ENCODE measurements around the gene ARHGEF17. TPM values are rescaled to one million over a fixed set of nuclear protein-coding genes. Genes with fewer than 3 reads are reported as not detected.

Gene ARHGEF17
- total and polyA plus RNA-seq, 2 donors: 30.7 to 69.8 TPM

DNA sequence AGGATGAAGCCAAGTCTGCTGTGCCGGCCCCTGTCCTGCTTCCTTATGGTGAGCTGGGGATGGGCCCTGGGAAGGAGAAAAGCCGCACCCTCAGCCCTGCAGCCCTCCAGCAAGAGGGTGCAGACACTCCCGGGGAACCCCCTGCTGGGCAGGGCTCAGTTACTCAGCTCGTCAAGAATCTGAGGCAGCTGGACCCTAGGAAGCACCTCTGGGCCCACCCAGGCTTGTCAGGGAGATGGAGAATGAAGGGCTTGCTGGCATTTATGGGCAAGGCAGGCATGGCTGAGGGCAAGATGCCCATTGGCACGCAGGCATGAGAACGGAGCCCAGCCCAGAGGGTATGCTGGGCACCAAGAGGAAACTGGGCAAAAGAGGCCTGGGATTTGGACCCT lies 81.1 kb downstream of the ARHGEF17 start:
- 87% methylated on average over 6 of the region's 6 CpGs for WGBS

GRCh38 chr11:73389916-73390315 lies 81.8 kb downstream of the ARHGEF17 start:
- H3K36me3 ChIP-seq (ENCODE audit: insufficient read depth): no peaks in the 10 kb centered on the region
- no peak overlapping the region for H3K4me3 ChIP-seq (ENCODE audit: low read depth, low read length)
- no peak overlapping the region for H3K27ac ChIP-seq (ENCODE audit: low read depth)
- 94% methylated on average over 7 of the region's 7 CpGs for WGBS
- DNase-seq (ENCODE audit: extremely low spot score): no peak
- no peaks in the 10 kb centered on the region for H3K4me1 ChIP-seq (ENCODE audit: insufficient read depth)

More for the DNA sequence above, 81.1 kb downstream of the ARHGEF17 start:
- DNase-seq (ENCODE audit: extremely low spot score): no peak
- no peaks in the 10 kb centered on the region for H3K4me1 ChIP-seq (ENCODE audit: insufficient read depth)
- H3K27ac ChIP-seq (ENCODE audit: low read depth): no peak overlapping the region
- H3K4me3 ChIP-seq (ENCODE audit: low read depth, low read length): no peak overlapping the region
- no peaks in the 10 kb centered on the region for H3K36me3 ChIP-seq (ENCODE audit: insufficient read depth)

DNA sequence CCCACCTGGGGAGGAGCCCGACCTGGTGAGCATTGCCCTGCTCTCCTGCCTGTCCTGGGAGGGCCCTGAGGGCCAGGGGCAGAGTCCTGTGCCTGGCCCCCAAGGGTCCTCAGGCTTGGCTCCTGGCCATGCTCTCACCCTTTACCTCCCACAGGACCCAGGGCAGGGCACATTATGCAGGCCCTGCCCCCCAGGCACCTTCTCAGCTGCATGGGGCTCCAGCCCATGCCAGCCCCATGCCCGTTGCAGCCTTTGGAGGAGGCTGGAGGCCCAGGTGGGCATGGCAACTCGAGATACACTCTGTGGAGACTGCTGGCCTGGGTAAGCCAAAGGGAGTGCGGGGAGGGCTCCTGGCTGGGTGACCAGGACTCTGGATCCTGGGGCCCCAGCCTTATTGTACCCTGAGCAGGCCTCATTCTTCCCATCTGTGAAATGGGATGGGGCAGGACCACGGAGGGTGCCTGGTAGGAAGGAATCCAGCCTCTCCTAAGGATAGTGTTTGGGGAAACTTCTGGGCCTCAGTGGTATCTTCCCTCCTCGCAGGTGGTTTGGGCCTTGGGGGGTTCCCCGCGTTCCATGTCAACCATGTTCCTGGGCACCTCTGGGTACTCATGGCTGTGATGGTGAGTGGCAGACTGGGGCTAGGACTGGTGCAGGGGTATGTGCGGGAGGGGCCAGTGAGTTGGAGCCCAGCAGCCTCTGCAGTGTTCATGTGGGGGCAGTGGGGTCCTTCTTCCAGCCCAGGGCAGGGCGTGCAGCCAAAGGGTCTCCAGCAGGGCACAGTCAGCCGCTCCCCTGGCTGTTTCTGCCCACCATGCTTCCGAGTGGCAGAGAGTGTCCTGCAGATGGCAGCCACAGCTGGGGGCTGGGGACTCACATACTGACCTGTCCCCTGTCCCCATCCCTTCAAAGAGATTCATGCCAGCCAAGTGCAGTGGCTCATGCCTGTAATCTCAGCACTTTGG lies 82.8 kb downstream of the ARHGEF17 start:
- Histone ChIP-seq H3K4me1 (ENCODE audit: insufficient read depth) (no peaks in the 10 kb centered on the region), H3K4me3 (ENCODE audit: low read depth, low read length) (no peak overlapping the region), H3K36me3 (ENCODE audit: insufficient read depth) (no peaks in the 10 kb centered on the region), H3K27ac (ENCODE audit: low read depth) (no peak overlapping the region)
- WGBS: 93% methylated on average over 12 of the region's 12 CpGs
- DNase-seq (ENCODE audit: extremely low spot score): no peak

GRCh38 chr11:73391665-73392064 lies 83.6 kb downstream of the ARHGEF17 start:
- no peak for DNase-seq (ENCODE audit: extremely low spot score)
- no peaks in the 10 kb centered on the region for H3K36me3 ChIP-seq (ENCODE audit: insufficient read depth)
- no peaks in the 10 kb centered on the region for H3K4me1 ChIP-seq (ENCODE audit: insufficient read depth)
- H3K4me3 ChIP-seq (ENCODE audit: low read depth, low read length): no peak overlapping the region
- H3K27ac ChIP-seq (ENCODE audit: low read depth): no peak overlapping the region
- WGBS: 96% methylated on average over 10 of the region's 10 CpGs

DNA sequence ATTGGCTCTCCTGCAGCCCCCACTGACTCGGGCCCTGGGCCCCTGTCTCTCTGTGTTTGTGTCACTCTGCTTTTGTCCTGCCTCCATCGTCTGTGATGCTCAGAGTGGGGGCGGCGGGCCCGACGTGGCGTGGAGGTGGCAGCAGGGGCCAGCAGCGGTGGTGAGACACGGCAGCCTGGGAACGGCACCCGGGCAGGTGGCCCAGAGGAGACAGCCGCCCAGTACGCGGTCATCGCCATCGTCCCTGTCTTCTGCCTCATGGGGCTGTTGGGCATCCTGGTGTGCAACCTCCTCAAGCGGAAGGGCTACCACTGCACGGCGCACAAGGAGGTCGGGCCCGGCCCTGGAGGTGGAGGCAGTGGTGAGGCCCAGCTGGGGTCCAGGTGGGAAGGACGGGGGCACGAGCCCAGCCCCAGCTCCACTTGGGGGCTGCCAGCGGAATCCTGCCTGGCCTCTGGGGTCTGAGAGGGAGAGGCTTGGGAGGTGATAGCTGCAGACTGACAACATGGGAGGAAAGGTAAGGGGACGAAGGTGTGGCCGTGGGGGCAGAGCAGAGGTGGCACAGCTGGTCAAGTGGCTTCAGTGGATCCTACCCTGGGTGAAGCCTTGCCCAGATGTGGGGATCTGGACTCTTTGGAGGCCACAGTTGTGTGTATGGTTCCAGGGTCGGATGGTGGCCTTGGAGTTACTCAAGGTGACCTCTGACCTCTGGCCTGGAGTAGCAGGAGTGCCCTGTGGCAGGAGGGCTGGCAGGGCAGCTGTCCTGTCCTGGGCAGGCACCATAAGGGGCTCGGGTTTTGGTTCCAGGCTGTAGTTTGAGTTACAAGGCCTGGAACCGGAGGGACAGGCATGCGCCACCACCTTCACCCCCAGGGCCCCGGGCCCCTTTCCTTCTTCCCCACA lies 84.3 kb downstream of the ARHGEF17 start:
- no peaks in the 10 kb centered on the region for H3K36me3 ChIP-seq (ENCODE audit: insufficient read depth)
- no peak overlapping the region for H3K4me3 ChIP-seq (ENCODE audit: low read depth, low read length)
- WGBS: 95% methylated on average over 31 of the region's 31 CpGs
- no peak overlapping the region for H3K27ac ChIP-seq (ENCODE audit: low read depth)
- no peaks in the 10 kb centered on the region for H3K4me1 ChIP-seq (ENCODE audit: insufficient read depth)
- DNase-seq (ENCODE audit: extremely low spot score): no peak

- H3K4me1 ChIP-seq (ENCODE audit: insufficient read depth): no peaks in the 10 kb centered on the region
- 93% methylated on average over 7 of the region's 7 CpGs for WGBS
- no peak for DNase-seq (ENCODE audit: extremely low spot score)
Measured at GRCh38 chr11:73393011-73393380, 84.9 kb downstream of the ARHGEF17 start.

DNA sequence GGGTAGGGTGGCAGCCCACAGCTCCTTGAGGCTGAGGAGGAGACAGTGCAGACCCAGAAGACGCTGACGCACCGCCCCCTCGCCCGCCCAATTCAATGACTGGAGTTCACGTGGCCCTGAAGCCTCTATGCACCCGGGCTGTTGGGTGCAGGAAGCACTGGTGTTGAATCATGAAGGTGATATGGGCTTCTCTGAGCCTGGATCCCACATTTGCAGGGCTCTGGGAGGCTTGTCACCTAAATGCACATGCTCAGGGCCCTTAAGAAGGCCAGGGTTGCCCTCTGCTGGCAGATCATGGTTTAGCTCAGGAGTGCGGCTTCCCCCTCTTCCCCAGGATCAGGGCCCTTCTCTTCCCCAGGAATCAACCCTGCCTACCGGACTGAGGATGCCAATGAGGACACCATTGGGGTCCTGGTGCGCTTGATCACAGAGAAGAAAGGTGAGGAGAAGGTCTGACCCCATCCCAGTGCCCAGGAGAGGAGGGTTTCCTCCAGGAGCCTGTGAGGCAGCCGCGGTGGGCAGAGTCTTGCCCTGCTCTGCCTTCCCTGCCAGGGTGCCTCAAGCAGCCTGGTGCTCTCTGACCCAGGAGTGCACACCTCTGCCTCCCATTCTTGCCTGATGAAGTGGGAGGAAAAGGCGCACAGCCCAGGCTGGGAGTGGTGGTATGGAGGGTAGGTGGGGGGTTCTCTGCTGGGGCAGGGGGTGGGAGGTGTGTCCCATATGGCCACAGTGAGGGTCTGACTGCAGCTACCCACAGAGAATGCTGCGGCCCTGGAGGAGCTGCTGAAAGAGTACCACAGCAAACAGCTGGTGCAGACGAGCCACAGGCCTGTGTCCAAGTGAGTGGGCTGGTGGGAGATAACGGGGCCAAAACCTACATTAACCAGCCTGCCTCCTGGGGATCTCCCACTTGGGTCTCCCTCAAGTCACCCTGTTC lies 85.7 kb downstream of the ARHGEF17 start:
- H3K36me3 ChIP-seq (ENCODE audit: insufficient read depth): no peaks in the 10 kb centered on the region
- no peak overlapping the region for H3K4me3 ChIP-seq (ENCODE audit: low read depth, low read length)
- no peaks in the 10 kb centered on the region for H3K4me1 ChIP-seq (ENCODE audit: insufficient read depth)
- WGBS: 71% methylated on average over 16 of the region's 16 CpGs
- no peak for DNase-seq (ENCODE audit: extremely low spot score)
- no peak overlapping the region for H3K27ac ChIP-seq (ENCODE audit: low read depth)

More at GRCh38 chr11:73393011-73393380, 84.9 kb downstream of the ARHGEF17 start:
- no peak overlapping the region for H3K27ac ChIP-seq (ENCODE audit: low read depth)
- no peaks in the 10 kb centered on the region for H3K36me3 ChIP-seq (ENCODE audit: insufficient read depth)
- no peak overlapping the region for H3K4me3 ChIP-seq (ENCODE audit: low read depth, low read length)

- no peaks in the 10 kb centered on the region for H3K36me3 ChIP-seq (ENCODE audit: insufficient read depth)
- no peaks in the 10 kb centered on the region for H3K4me1 ChIP-seq (ENCODE audit: insufficient read depth)
- 92% methylated on average over 34 of the region's 34 CpGs for WGBS
- DNase-seq (ENCODE audit: extremely low spot score): no peak
- H3K4me3 ChIP-seq (ENCODE audit: low read depth, low read length): no peak overlapping the region
- no peak overlapping the region for H3K27ac ChIP-seq (ENCODE audit: low read depth)
Measured at GRCh38 chr11:73394416-73395296, 86.6 kb downstream of the ARHGEF17 start.

DNA sequence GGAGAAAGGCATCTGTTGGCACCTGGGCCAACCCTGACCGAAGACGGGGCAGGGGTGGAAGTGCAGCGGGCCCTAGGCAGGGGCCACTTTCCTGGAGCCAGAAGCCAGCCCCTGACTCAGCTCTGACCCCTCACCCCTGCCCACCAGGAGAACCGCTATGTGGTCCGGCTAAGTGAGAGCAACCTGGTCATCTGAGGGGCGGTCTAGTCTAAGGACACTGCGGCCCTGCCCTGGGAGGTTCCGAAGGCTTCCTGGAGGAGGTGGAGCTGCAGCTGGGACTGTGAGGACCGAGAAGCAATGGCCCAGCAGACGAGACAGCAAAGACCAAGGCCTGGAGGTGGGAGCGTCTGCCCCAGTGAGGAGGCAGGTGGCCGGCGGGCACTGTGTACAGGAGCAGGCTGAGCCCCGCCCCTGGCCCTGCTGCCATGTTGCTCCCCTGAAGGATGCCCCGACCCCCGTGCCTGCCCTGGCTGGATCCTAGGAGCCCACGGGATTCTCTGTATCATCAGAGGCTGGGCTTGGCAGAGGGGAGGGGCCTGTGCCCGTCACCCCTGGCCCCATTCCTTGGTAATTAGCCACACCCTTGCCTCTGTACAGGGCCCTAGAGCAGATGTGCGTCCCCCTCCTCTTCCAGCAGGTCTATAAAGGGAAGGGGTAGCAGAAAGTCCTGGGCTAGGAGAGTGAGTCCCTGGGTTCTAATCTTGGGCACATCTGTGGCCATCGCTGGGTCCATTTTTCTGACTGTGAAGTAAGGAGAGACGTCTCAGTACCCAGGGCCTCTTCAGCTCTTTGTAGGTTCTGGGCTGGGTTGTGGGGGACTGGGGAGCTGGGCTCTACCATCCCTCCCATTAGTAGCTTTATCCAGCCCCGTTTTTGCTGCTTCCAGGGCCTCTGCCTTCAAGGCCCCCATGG lies 87.5 kb downstream of the ARHGEF17 start:
- H3K27ac ChIP-seq (ENCODE audit: low read depth): no peak overlapping the region
- no peak overlapping the region for H3K4me3 ChIP-seq (ENCODE audit: low read depth, low read length)
- WGBS: 86% methylated on average over 22 of the region's 22 CpGs
- DNase-seq (ENCODE audit: extremely low spot score): no peak
- H3K36me3 ChIP-seq (ENCODE audit: insufficient read depth): no peaks in the 10 kb centered on the region
- no peaks in the 10 kb centered on the region for H3K4me1 ChIP-seq (ENCODE audit: insufficient read depth)

DNA sequence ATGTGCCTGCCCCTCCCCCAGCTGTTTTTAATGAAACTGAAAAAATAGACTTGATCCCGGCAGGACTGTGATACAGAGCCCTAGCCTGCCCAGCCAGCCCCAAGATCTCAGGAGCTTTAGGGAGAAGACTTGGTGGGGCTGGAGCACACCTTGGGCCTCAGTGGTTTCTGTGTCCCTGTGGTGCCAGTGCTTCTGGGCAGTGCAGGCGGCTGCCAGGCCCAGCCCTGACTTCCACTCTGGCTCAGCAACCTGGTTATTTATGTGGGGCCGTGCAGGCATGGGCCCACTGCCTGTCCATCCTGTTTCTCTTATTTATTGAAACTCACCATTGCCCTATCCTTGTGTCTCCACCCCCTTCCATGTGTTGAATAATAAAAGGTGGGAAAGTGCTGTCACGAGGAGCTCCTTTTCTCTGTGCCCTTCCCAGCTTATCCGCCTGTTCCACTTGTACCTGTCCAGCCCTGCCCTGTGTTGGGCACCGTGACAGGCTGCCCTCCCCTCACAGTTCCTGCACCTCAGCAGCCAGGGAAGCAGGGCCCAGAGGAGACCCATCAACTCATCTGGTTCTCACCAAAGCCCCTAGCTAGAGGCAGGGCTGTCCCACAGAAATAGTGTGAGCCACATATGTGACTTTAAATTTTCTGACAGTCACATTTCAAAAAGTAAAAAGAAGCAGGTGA lies 88.3 kb downstream of the ARHGEF17 start:
- Histone ChIP-seq H3K4me1 (ENCODE audit: insufficient read depth) (no peaks in the 10 kb centered on the region), H3K27ac (ENCODE audit: low read depth) (no peak overlapping the region), H3K4me3 (ENCODE audit: low read depth, low read length) (no peak overlapping the region), H3K36me3 (ENCODE audit: insufficient read depth) (no peaks in the 10 kb centered on the region)
- no peak for DNase-seq (ENCODE audit: extremely low spot score)
- 77% methylated on average over 6 of the region's 6 CpGs for WGBS

GRCh38 chr11:73396985-73397384 lies 88.9 kb downstream of the ARHGEF17 start:
- DNase-seq (ENCODE audit: extremely low spot score): no peak

More at GRCh38 chr11:73396985-73397384, 88.9 kb downstream of the ARHGEF17 start:
- Histone ChIP-seq H3K4me1 (ENCODE audit: insufficient read depth) (no peaks in the 10 kb centered on the region), H3K27ac (ENCODE audit: low read depth) (no peak overlapping the region), H3K36me3 (ENCODE audit: insufficient read depth) (no peaks in the 10 kb centered on the region), H3K4me3 (ENCODE audit: low read depth, low read length) (no peak overlapping the region)
- 70% methylated on average over 7 of the region's 7 CpGs for WGBS
